NCI-H526 treated with DMSO at 0.1 percent for 48 hours (cell line): Measurements from ENCODE around the gene ZNF423.

ENCODE experiments used
- DNase-seq: peaks from one replicate; lab custom pipeline; 2025; lab: John Stamatoyannopoulos, UW

The ZNF423 gene

GRCh38 chr16:49869731-49870130 is 13.8 kb upstream of the ZNF423 start:
- DNase-seq = no peak

GRCh38 chr16:49867796-49868668 is 12.1 kb upstream of the ZNF423 start:
- no peak for DNase-seq

GRCh38 chr16:49867234-49867633 is 11.3 kb upstream of the ZNF423 start:
- DNase-seq = no peak

- no peak for DNase-seq
These were observed 10.7 kb upstream of the ZNF423 start for GRCh38 chr16:49866595-49867071.

GRCh38 chr16:49862694-49863093 is 6.8 kb upstream of the ZNF423 start:
- DNase-seq = no peak

- no peak for DNase-seq
These were observed 5.4 kb upstream of the ZNF423 start for GRCh38 chr16:49861299-49861698.

- no peak for DNase-seq
These were observed 4.7 kb upstream of the ZNF423 start for GRCh38 chr16:49860593-49860992.

GRCh38 chr16:49859125-49859811 is 3.4 kb upstream of the ZNF423 start:
- DNase-seq = no peak

- DNase-seq = no peak
These were observed 2.5 kb upstream of the ZNF423 start for GRCh38 chr16:49858200-49859124.

GRCh38 chr16:49857423-49858181 is 1.7 kb upstream of the ZNF423 start:
- no peak for DNase-seq

GRCh38 chr16:49856672-49857330 is 889 bp upstream of the ZNF423 start:
- peak; percentile 11 for DNase-seq

- DNase-seq = peak; percentile 11
These were observed 561 bp downstream of the ZNF423 start for GRCh38 chr16:49855280-49855821.

- DNase-seq = no peak
These were observed 1.1 kb downstream of the ZNF423 start for GRCh38 chr16:49854796-49855203.

GRCh38 chr16:49854188-49854795 is 1.6 kb downstream of the ZNF423 start:
- no peak for DNase-seq

- no peak for DNase-seq
These were observed 3.6 kb downstream of the ZNF423 start for GRCh38 chr16:49852279-49852678.

GRCh38 chr16:49851468-49851787 is 4.5 kb downstream of the ZNF423 start:
- DNase-seq = no peak

GRCh38 chr16:49850558-49851467 is 5.1 kb downstream of the ZNF423 start:
- DNase-seq = no peak

GRCh38 chr16:49849754-49850108 is 6.2 kb downstream of the ZNF423 start:
- no peak for DNase-seq

- DNase-seq = no peak
These were observed 6.7 kb downstream of the ZNF423 start for GRCh38 chr16:49849037-49849753.
